PC-9 (cell line): ENCODE measurements around the gene PVALEF. TPM values are rescaled to one million over a fixed set of nuclear protein-coding genes. Genes with fewer than 3 reads are reported as not detected.

ENCODE experiments used
- BruUV-seq: library from RNA; stranded (reverse); fragments of 400-500 nt; replicated peaks from 2 replicates; lab custom pipeline; 2021; lab: Mats Ljungman, UMichigan
- CTCF ChIA-PET: fragments of 300-600 bp; sonication (Branson Sonifier 250); formaldehyde crosslinking; loops from one replicate; lab custom pipeline; 2022; ENCODE audit warnings: antibody characterized with exemption; lab: Charles Lee
- POLR2A ChIA-PET: fragments of 300-600 bp; sonication (Branson Sonifier 250); formaldehyde crosslinking; loops from one replicate; lab custom pipeline; 2022; ENCODE audit warnings: antibody characterized with exemption; ENCODE audit not compliant: unreplicated experiment; lab: Charles Lee
- DNase-seq, 2 experiments: peaks; one replicate each; pipeline versions ENCODE4 v3.0.0 to v3.0.0-alpha.2; 2015 to 2022; ENCODE audit warnings: mixed read lengths in 1 of 2
- H2AFZ ChIP-seq: fragments of 200-600 bp; sonication (generic); 2 replicates; pipeline ENCODE4 v1.8.1; 2017; ENCODE audit warnings: antibody characterized with exemption
- H3F3A ChIP-seq: fragments of 200-600 bp; sonication (generic); 2 replicates; pipeline ENCODE4 v1.8.1; 2017; ENCODE audit warnings: antibody characterized with exemption, mild to moderate bottlenecking, low read depth; ENCODE audit not compliant: insufficient read depth
- H3K27ac ChIP-seq: fragments of 200-600 bp; sonication (generic); 2 replicates; pipeline ENCODE4 v1.6.1; 2016; ENCODE audit warnings: mixed run types
- H3K27me3 ChIP-seq: fragments of 200-600 bp; sonication (generic); 2 replicates; pipeline ENCODE4 v1.6.1; 2016; ENCODE audit warnings: low read depth, mixed run types; ENCODE audit not compliant: insufficient read depth
- H3K36me3 ChIP-seq: fragments of 200-600 bp; sonication (generic); 2 replicates; pipeline ENCODE4 v1.6.1; 2016; ENCODE audit warnings: low read depth, mixed run types
- H3K4me1 ChIP-seq: fragments of 200-600 bp; sonication (generic); replicated peaks from 2 replicates; pipeline ENCODE4 v1.6.1; 2016; ENCODE audit warnings: mixed run types; ENCODE audit not compliant: insufficient read depth
- H3K4me2 ChIP-seq: fragments of 200-600 bp; sonication (generic); 2 replicates; pipeline ENCODE4 v1.6.1; 2017; ENCODE audit warnings: mixed run types
- H3K4me3 ChIP-seq: fragments of 200-600 bp; sonication (generic); 2 replicates; pipeline ENCODE4 v1.6.1; 2016; ENCODE audit warnings: mixed run types
- H3K79me2 ChIP-seq: fragments of 200-600 bp; sonication (generic); 2 replicates; pipeline ENCODE4 v1.6.1; 2017; ENCODE audit warnings: low read depth, mixed run types
- H3K9me2 ChIP-seq: fragments of 200-600 bp; sonication (generic); 2 replicates; pipeline ENCODE4 v1.8.1; 2017; ENCODE audit warnings: mild to moderate bottlenecking; ENCODE audit not compliant: insufficient read depth
- H3K9me3 ChIP-seq: fragments of 200-600 bp; sonication (generic); 2 replicates; pipeline ENCODE4 v1.8.1; 2016; ENCODE audit warnings: low read depth; ENCODE audit not compliant: insufficient read depth
- H4K20me1 ChIP-seq: fragments of 200-600 bp; sonication (generic); 2 replicates; pipeline ENCODE4 v1.8.1; 2017; ENCODE audit not compliant: insufficient read depth
- CTCF ChIP-seq: fragments of 200-600 bp; sonication (generic); conservative IDR thresholded peaks from 2 replicates; pipeline ENCODE4 v1.6.1; 2017; ENCODE audit warnings: mixed run types, antibody characterized with exemption, mild to moderate bottlenecking, moderate library complexity
- EZH2 ChIP-seq: fragments of 200-600 bp; sonication (generic); IDR thresholded peaks from 2 replicates; pipeline ENCODE4 v1.8.0; 2017; ENCODE audit warnings: antibody characterized with exemption, low read depth
- intact Hi-C: fragments of 100-400 bp; cut with micrococcal nuclease; formaldehyde crosslinking; loops from one replicate; pipeline ENCODE4 v1.10.0; 2022; ENCODE audit not compliant: unreplicated experiment
- total RNA-seq: library from RNA; stranded (reverse); gene quantifications from 2 replicates; pipeline ENCODE4 v1.2.3, GENCODE V29; 2021

The PVALEF gene
- total RNA-seq, 1 experiment from 2014 or later, result not detected

DNA sequence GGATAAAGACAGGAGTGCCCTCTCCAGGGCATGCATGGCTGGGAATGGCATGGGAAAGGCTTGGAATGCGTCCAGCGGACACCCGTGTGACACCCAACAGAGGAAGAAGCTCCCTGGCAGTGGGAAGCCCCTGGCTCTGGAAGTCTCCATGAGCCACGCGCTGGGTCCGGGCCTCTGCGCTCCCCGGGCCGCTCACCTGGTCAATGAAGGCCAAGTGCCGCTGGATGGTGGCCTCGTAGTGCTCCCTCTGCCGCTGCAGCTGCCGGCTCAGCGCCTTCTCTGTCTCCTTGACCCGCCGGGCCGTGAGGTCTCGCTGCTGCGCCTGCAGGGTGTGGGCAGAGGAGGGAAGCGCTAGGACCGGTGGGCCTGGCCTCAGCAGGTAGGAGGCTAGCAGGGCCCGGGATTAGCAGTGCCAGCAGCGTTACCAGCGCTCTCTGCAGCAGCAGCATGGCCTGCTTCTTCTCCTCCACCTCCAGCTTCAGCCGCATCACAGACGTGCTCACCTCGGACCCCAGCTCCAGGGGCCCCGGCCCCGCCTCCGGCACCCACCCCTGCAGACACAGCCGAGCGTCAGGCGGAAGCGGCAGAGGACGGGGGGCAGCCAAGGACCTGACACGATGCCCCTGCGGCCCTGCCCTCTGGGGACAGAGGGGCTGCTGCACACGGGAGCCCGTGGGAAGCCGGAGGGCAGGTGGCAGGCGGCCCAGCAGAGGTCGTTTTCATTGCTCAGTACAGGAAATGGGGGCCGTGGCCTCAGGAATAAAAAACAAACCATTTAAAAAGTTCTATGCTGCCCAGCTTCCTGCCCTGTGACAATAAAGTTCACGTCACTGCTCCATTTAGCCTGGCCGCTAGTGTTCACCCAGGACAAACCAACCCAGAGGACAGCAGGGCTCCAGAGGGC lies 31.4 kb downstream of the PVALEF start:
- Histone ChIP-seq H3K79me2 (no peaks in the 10 kb centered on the region), H3K4me2 (no peak overlapping the region), H3K9me2 (no peaks in the 10 kb centered on the region), H3F3A (no peaks in the 10 kb centered on the region), H3K4me1 (peaks cover 7% of the 10 kb centered on the region; the same call in 1 of the 2 replicates), H3K27ac (no peak overlapping the region), H3K4me3 (no peak overlapping the region), H2AFZ (no peak overlapping the region), H4K20me1 (no peaks in the 10 kb centered on the region), H3K27me3 (no peaks in the 10 kb centered on the region), H3K36me3 (no peaks in the 10 kb centered on the region), H3K9me3 (no peaks in the 10 kb centered on the region)
- TF ChIP-seq CTCF, result no peak
- TF ChIP-seq EZH2, result no peak
- POLR2A ChIA-PET, result no interaction called here
- intact Hi-C loops, result no loop called here
- DNase-seq, result no peak
- no TSS peak for BruUV-seq
- CTCF ChIA-PET, result no interaction called here

- H3K36me3 ChIP-seq, result no peaks in the 10 kb centered on the region
- no peaks in the 10 kb centered on the region for H3K27me3 ChIP-seq
- no peak for TF ChIP-seq CTCF
- TF ChIP-seq EZH2, result no peak
- intact Hi-C loops, result no loop called here
- POLR2A ChIA-PET, result interaction anchor here (0.6 kb wide), 1 partner anchor 208 kb away, joined by 3 read pairs; no protein-coding TSS in a partner anchor
- DNase-seq, result no peak
- no peaks in the 10 kb centered on the region for H4K20me1 ChIP-seq
- no peak overlapping the region for H2AFZ ChIP-seq
- H3K4me3 ChIP-seq, result no peak overlapping the region
- H3K27ac ChIP-seq, result no peak overlapping the region
- H3F3A ChIP-seq, result no peaks in the 10 kb centered on the region
- no peaks in the 10 kb centered on the region for H3K9me2 ChIP-seq
- CTCF ChIA-PET, result no interaction called here
- H3K9me3 ChIP-seq, result no peaks in the 10 kb centered on the region
- H3K4me1 ChIP-seq, result peaks cover 7% of the 10 kb centered on the region; the same call in 1 of the 2 replicates
- no peaks in the 10 kb centered on the region for H3K79me2 ChIP-seq
- BruUV-seq, result no TSS peak
- H3K4me2 ChIP-seq, result no peak overlapping the region
Measured at GRCh38 chr17:81197409-81197795, 32.1 kb downstream of the PVALEF start.

DNA sequence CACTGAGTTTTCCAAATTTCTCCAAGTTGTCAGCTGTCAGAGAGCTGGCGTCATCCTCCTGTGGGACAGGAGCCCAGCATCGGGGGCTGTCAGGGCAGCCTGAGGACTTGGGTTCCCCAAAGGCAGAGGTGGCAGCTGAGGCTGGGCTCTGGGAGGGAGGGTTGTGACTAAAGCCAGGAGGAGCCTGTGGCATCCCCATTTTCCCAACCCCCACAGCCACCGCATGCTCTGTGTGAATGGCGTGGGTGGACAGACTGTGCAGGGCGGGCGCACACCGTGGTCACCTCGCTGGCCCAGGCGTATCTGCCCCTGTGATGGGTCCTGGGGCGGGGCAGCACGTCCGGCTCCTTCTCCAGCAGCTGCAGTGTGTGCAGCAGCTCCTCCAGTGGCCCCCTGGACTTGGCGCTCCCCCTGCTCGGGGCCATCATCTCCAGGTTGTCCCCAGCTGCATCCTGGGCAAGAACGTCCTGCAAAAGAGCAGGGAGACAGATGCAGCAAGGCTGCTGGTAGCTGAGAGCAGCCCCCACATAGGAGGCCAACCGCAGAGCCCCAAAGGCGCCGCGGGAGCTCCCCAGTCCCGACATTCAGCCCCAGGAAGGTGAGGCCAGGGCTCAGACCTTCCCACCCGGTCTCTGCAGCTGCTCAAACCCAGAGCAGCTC lies 32.7 kb downstream of the PVALEF start:
- Histone ChIP-seq H3K79me2 (no peaks in the 10 kb centered on the region), H3K9me2 (no peaks in the 10 kb centered on the region), H3K27me3 (no peaks in the 10 kb centered on the region), H3K9me3 (no peaks in the 10 kb centered on the region), H3F3A (no peaks in the 10 kb centered on the region), H3K4me2 (no peak overlapping the region), H2AFZ (no peak overlapping the region), H3K27ac (no peak overlapping the region), H3K36me3 (no peaks in the 10 kb centered on the region), H4K20me1 (no peaks in the 10 kb centered on the region), H3K4me1 (peaks cover 4% of the 10 kb centered on the region; the same call in 1 of the 2 replicates), H3K4me3 (no peak overlapping the region)
- CTCF ChIA-PET, result no interaction called here
- intact Hi-C loops, result no loop called here
- BruUV-seq, result no TSS peak
- POLR2A ChIA-PET, result interaction anchor here (0.6 kb wide), 1 partner anchor 209 kb away, joined by 3 read pairs; no protein-coding TSS in a partner anchor
- TF ChIP-seq EZH2 (no peak), CTCF (no peak)
- no peak for DNase-seq
